Thoracic aorta (tissue), 2 donors: Measurements from ENCODE around the gene PTK7. TPM values are rescaled to one million over a fixed set of nuclear protein-coding genes. Genes with fewer than 3 reads are reported as not detected.

Experiments used
- ATAC-seq: fragments of 150-250 bp; one replicate; pipeline ENCODE4 v1.8.0; 2017; ENCODE audit warnings: low read depth; ENCODE audit not compliant: insufficient number of reproducible peaks, low FRiP score
- DNase-seq: peaks from one replicate; pipeline ENCODE4 v3.0.0-alpha.2; 2020; ENCODE audit warnings: low spot score
- H3K27ac ChIP-seq, 2 donors: fragments of 200-600 bp; sonication (generic); 1 replicate in 1 of 2; 2 replicates in 1 of 2; pipeline ENCODE4 v1.5.1; 2016; ENCODE audit warnings: mild to moderate bottlenecking in 2 of 2, moderate library complexity in 2 of 2
- H3K27me3 ChIP-seq: fragments of 200-600 bp; sonication (generic); replicated peaks from 2 replicates; pipeline ENCODE4 v1.6.0; 2016; ENCODE audit warnings: mild to moderate bottlenecking; ENCODE audit not compliant: insufficient read depth
- H3K36me3 ChIP-seq: fragments of 200-600 bp; sonication (generic); one replicate; pipeline ENCODE4 v1.5.1; 2016
- H3K4me1 ChIP-seq, 2 donors: fragments of 200-600 bp; sonication (generic); 1 replicate in 1 of 2; 2 replicates in 1 of 2; pipeline versions ENCODE4 v1.5.1 to v1.6.0; 2016; ENCODE audit warnings: low read depth in 2 of 2, mild to moderate bottlenecking in 1 of 2; ENCODE audit not compliant: control insufficient read depth in 1 of 2
- H3K4me3 ChIP-seq: fragments of 200-600 bp; sonication (generic); 2 replicates; pipeline ENCODE4 v1.5.1; 2016; ENCODE audit warnings: mild to moderate bottlenecking
- H3K9me3 ChIP-seq: fragments of 200-600 bp; sonication (generic); 2 replicates; pipeline ENCODE4 v1.5.1; 2016
- total RNA-seq, 2 donors: library from RNA; depleted of rRNA; stranded (reverse); fragments of >200 nt; gene quantifications; one replicate each; pipeline versions ENCODE4 v1.1.0 to v1.2.3, GENCODE V29; 2016
- TF ChIP-seq, protein P1 (sequence below): fragments of 200-600 bp; sonication (generic); IDR thresholded peaks from one replicate; pipeline ENCODE4 v1.5.1; 2019; ENCODE audit warnings: antibody characterized with exemption

PTK7 gene
- total RNA-seq, 2 donors from 2014 or later: 4.5 to 6.8 TPM

DNA sequence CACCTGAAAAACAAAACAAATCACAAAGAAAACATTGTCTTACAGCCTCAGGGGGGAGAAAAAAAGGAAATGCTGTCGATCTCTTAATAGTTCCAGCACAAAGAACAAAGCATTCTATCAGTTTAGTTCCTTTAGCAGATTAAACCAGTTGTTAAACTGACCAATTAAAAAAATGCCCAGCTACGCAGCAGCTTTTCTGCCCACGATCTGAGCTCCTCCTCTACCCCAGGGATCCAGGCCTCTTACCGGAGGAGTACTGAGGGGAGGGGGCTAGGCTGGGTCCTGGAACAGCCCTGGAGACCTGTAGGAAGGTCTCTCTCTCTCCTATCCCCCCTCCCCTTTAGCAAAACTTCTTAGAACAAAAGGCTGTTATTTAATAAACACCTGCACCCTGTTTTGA, 13.4 kb downstream of the PTK7 start:
- no peaks in the 10 kb centered on the region for H3K4me1 ChIP-seq
- no peaks in the 10 kb centered on the region for H3K9me3 ChIP-seq
- TF ChIP-seq, protein P1, sequence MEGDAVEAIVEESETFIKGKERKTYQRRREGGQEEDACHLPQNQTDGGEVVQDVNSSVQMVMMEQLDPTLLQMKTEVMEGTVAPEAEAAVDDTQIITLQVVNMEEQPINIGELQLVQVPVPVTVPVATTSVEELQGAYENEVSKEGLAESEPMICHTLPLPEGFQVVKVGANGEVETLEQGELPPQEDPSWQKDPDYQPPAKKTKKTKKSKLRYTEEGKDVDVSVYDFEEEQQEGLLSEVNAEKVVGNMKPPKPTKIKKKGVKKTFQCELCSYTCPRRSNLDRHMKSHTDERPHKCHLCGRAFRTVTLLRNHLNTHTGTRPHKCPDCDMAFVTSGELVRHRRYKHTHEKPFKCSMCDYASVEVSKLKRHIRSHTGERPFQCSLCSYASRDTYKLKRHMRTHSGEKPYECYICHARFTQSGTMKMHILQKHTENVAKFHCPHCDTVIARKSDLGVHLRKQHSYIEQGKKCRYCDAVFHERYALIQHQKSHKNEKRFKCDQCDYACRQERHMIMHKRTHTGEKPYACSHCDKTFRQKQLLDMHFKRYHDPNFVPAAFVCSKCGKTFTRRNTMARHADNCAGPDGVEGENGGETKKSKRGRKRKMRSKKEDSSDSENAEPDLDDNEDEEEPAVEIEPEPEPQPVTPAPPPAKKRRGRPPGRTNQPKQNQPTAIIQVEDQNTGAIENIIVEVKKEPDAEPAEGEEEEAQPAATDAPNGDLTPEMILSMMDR: no peak
- ATAC-seq (no peak), DNase-seq (no peak)
- H3K27ac ChIP-seq: no peak overlapping the region
- H3K4me3 ChIP-seq: no peak overlapping the region
- H3K36me3 ChIP-seq: no peaks in the 10 kb centered on the region
- H3K27me3 ChIP-seq: no peaks in the 10 kb centered on the region

DNA sequence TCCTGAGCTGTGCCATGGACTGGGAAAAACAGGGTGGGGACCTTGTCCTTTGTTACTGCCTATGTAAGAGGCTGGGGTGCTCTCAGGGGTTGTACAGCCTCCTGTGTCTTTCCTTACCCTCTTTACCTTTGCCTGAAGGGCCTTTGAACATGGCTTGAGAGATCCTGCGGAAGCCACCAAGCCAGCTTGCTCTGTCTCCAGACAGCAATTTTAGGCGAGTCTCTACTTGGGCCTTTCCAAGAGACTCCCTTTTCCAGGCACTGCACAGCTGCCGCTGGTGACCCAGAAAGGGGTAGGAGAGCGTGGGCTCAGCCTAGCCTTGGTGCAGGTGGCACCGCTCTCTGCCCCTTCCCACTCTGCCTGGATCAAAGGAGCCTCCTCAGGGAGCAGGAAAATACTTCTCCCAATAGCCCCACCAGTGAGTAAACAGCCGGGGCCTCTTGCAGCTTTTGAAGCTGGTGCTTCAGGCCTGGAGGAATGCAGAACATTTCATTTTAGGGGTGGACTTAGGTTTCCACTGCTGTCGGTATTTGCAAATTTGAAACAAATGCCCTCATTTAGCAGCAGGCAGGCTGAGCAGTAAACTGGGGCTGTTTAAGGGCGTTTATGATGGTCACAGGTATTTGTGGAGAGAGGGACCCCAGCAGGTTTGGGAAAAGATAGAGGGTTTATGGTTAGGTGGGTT, 13.9 kb downstream of the PTK7 start:
- Histone ChIP-seq H3K4me1 (no peaks in the 10 kb centered on the region), H3K27me3 (no peaks in the 10 kb centered on the region), H3K36me3 (no peaks in the 10 kb centered on the region), H3K27ac (no peak overlapping the region), H3K4me3 (no peak overlapping the region), H3K9me3 (no peaks in the 10 kb centered on the region)
- ATAC-seq (no peak), DNase-seq (no peak)
- TF ChIP-seq, protein P1: no peak

DNA sequence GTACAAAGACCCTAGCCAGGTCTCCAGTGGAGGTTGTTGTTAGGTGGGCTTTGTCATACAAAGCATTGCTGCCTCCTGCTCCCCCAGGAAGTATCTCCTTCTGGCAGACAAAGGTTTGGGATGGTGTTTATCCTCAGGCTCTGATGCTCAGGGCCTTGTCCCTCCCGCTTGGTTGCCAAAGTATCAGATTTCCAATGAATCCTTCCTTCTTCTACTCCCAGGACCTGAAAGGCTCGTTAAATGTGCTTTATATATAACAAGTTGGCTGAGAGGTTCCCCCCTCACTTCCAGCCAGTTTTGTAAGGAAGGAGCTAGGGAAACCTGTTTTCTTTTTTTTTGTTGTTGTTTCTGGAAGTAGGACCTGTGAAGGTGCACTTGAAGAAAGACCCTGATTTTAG, 14.4 kb downstream of the PTK7 start:
- TF ChIP-seq, protein P1: no peak
- Histone ChIP-seq H3K36me3 (no peaks in the 10 kb centered on the region), H3K4me3 (no peak overlapping the region), H3K9me3 (no peaks in the 10 kb centered on the region), H3K27ac (no peak overlapping the region), H3K27me3 (no peaks in the 10 kb centered on the region), H3K4me1 (no peaks in the 10 kb centered on the region)
- ATAC-seq (no peak), DNase-seq (no peak)

DNA sequence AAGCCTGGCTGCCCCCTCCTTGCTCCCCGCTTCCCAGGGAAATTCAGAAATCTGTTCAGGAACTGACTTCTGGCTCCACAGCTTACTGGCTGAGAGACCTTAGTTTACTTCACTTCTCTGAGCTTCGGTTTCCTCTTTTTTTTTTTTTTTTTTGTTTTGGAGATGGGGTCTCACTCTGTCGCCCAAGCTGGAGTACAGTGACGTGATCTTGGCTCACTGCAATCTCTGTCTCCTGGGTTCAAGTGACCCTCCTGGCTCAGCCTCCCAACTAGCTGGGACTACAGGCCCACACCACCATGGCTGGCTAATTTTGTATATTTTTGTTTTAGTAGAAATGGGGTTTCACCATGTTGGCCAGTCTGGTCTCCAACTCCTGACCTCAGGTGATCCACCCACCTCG, 14.9 kb downstream of the PTK7 start:
- TF ChIP-seq, protein P1: no peak
- no peak overlapping the region for H3K27ac ChIP-seq
- no peak overlapping the region for H3K4me3 ChIP-seq
- H3K36me3 ChIP-seq: no peaks in the 10 kb centered on the region
- H3K27me3 ChIP-seq: no peaks in the 10 kb centered on the region
- H3K4me1 ChIP-seq: peaks cover 0 to under 1% of the 10 kb centered on the region in 2 donors
- ATAC-seq (no peak), DNase-seq (no peak)
- H3K9me3 ChIP-seq: no peaks in the 10 kb centered on the region

DNA sequence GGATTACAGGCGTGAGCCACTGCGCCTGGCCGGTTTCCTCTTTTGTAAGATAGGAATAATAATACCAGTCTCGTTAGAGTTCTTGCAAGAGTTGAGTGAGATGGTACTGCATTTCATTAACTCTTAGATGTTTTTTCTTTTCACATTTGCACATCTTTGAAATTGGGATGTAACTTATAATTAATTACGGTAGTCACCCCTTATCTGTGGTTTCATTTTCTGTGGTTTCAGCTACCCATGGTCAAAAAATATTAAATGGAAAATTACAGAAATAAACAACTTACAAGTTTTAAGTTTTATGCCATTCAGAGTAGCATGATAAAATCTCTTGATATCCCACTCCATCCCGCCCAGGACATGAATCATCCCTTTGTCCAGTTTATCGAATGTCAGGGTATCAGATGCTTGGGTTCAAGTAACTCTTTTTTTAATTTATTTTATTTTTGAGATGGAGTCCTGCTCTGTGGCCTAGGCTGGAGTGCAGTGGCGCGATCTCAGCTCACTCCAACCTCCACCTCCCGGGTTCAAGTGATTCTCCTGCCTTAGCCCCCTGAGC, 15.4 kb downstream of the PTK7 start:
- Histone ChIP-seq H3K4me3 (no peak overlapping the region), H3K9me3 (no peaks in the 10 kb centered on the region), H3K4me1 (peaks cover 0 to 6% of the 10 kb centered on the region in 2 donors), H3K36me3 (no peaks in the 10 kb centered on the region), H3K27ac (no peak overlapping the region), H3K27me3 (no peaks in the 10 kb centered on the region)
- no peak for ATAC-seq
- no peak for DNase-seq
- TF ChIP-seq, protein P1: no peak
